HG02610 (cell line): Measurements from ENCODE around the gene AKIRIN2.
A peak's percentile ranks its signal among the peaks of the same experiment; 100 is the strongest.
"Not testable (repeated sequence)": the region's sequence is repeated elsewhere in the genome, so short reads cannot be mapped to it uniquely, and the experiment has no call there.

Experiments
- ATAC-seq: cut with Tn5 transposase; IDR thresholded peaks from one replicate; pipeline ENCODE4 v1.9.1; 2021; ENCODE audit warnings: mild to moderate bottlenecking, moderate library complexity; ENCODE audit not compliant: unreplicated experiment

AKIRIN2 gene

GRCh38 chr6:87687893-87688292, 14.1 kb downstream of the AKIRIN2 start:
- not testable (repeated sequence) for ATAC-seq

GRCh38 chr6:87687296-87687695, 14.7 kb downstream of the AKIRIN2 start:
- no peak for ATAC-seq

- not testable (repeated sequence) for ATAC-seq
Observed at GRCh38 chr6:87686636-87687205, 15.3 kb downstream of the AKIRIN2 start.

GRCh38 chr6:87684895-87685654, 17.0 kb downstream of the AKIRIN2 start:
- no peak for ATAC-seq

GRCh38 chr6:87683890-87684289, 18.1 kb downstream of the AKIRIN2 start:
- no peak for ATAC-seq

- peak; percentile 83 for ATAC-seq
Observed at GRCh38 chr6:87682310-87682709, 19.7 kb downstream of the AKIRIN2 start.

- ATAC-seq: no peak
Observed at GRCh38 chr6:87675004-87675681, 26.9 kb downstream of the AKIRIN2 start.

- ATAC-seq: no peak
Observed at GRCh38 chr6:87674290-87674689, 27.7 kb downstream of the AKIRIN2 start.

GRCh38 chr6:87673237-87673636, 28.8 kb downstream of the AKIRIN2 start:
- no peak for ATAC-seq

GRCh38 chr6:87672641-87673040, 29.4 kb downstream of the AKIRIN2 start:
- no peak for ATAC-seq

- no peak for ATAC-seq
Observed at GRCh38 chr6:87671555-87672029, 30.4 kb downstream of the AKIRIN2 start.

GRCh38 chr6:87670707-87671106, 31.3 kb downstream of the AKIRIN2 start:
- no peak for ATAC-seq

GRCh38 chr6:87669051-87669450, 33.0 kb downstream of the AKIRIN2 start:
- ATAC-seq: no peak

- no peak for ATAC-seq
Observed at GRCh38 chr6:87668013-87668412, 34.0 kb downstream of the AKIRIN2 start.

- no peak for ATAC-seq
Observed at GRCh38 chr6:87667032-87667431, 35.0 kb downstream of the AKIRIN2 start.

GRCh38 chr6:87664921-87665485, 37.0 kb downstream of the AKIRIN2 start:
- ATAC-seq: no peak

- no peak for ATAC-seq
Observed at GRCh38 chr6:87663434-87663833, 38.6 kb downstream of the AKIRIN2 start.

- no peak for ATAC-seq
Observed at GRCh38 chr6:87661503-87661902, 40.5 kb downstream of the AKIRIN2 start.

- no peak for ATAC-seq
Observed at GRCh38 chr6:87661016-87661415, 41.0 kb downstream of the AKIRIN2 start.

GRCh38 chr6:87660226-87660911, 41.7 kb downstream of the AKIRIN2 start:
- ATAC-seq: no peak

GRCh38 chr6:87658516-87658915, 43.5 kb downstream of the AKIRIN2 start:
- no peak for ATAC-seq
